ENCODE data around the gene GNAQ. TPM values are rescaled to one million over a fixed set of nuclear protein-coding genes. Genes with fewer than 3 reads are reported as not detected.
A peak's percentile ranks its signal among the peaks of the same experiment; 100 is the strongest.

Gene GNAQ
- total RNA-seq, 1 donor from 2014 or later: 46.7 TPM

- Mint-ChIP-seq H3K27ac (no peak overlapping the region), H3K9me3 (no peaks in the 10 kb centered on the region), H3K4me3 (no peak overlapping the region), H3K4me1 (ENCODE audit: unreplicated experiment) (peaks cover 15% of the 10 kb centered on the region), H3K27me3 (no peaks in the 10 kb centered on the region), H3K36me3 (peaks cover 6% of the 10 kb centered on the region)
- no peak for DNase-seq (ENCODE audit: extremely low spot score, unreplicated experiment)
- TF ChIP-seq CTCF (conservative IDR thresholded peaks at IDR 0.05): no peak
Observed at GRCh38 chr9:77935974-77936373, 95.6 kb downstream of the GNAQ start.

DNA sequence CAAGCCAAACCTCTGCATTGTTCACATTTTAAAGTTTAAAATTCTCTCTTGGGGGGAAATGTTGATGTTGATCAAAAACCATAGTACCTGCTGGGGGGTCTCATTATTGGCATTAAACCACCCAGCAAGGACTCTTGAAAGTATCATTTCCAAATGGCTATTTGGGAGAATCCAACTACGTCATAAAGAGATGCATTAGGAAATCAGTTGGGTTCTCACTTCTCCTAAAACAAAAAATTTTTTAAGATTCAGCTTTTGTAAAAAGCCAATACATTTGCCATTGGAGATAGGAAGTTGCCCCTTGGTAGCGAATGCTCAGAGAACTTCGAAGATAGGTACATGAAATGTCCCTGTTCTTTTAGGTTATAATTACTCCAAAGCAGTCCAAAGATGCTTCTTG is 96.4 kb downstream of the GNAQ start:
- H3K27me3 Mint-ChIP-seq: no peaks in the 10 kb centered on the region
- peaks cover 15% of the 10 kb centered on the region for H3K4me1 Mint-ChIP-seq (ENCODE audit: unreplicated experiment)
- no peak for TF ChIP-seq CTCF (conservative IDR thresholded peaks at IDR 0.05)
- DNase-seq (ENCODE audit: extremely low spot score, unreplicated experiment): no peak
- H3K27ac Mint-ChIP-seq: no peak overlapping the region
- no peaks in the 10 kb centered on the region for H3K9me3 Mint-ChIP-seq
- no peak overlapping the region for H3K4me3 Mint-ChIP-seq
- peaks cover 6% of the 10 kb centered on the region for H3K36me3 Mint-ChIP-seq

DNA sequence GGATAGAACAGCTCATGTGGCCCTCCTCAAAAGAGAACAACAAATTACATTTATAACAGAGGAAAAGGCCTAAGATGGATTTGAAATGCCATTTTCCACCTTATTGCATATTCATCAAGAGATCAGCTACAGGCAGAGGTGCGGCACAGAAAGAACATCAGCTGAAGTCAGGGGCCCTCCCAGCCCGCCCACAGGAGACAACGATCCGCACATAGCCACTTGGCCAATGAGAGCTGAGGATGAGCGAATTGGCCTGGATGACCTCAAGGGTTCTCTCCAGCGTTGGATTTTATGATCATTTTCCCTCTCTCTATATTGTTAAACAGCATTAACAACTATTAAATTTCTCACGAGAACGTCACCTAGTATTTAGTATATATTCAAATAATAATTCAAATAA is 97.6 kb downstream of the GNAQ start:
- Mint-ChIP-seq H3K4me1 (ENCODE audit: unreplicated experiment) (peaks cover 15% of the 10 kb centered on the region), H3K4me3 (no peak overlapping the region), H3K36me3 (peaks cover 10% of the 10 kb centered on the region), H3K27ac (no peak overlapping the region), H3K27me3 (no peaks in the 10 kb centered on the region), H3K9me3 (no peaks in the 10 kb centered on the region)
- no peak for DNase-seq (ENCODE audit: extremely low spot score, unreplicated experiment)
- no peak for TF ChIP-seq CTCF (conservative IDR thresholded peaks at IDR 0.05)

DNA sequence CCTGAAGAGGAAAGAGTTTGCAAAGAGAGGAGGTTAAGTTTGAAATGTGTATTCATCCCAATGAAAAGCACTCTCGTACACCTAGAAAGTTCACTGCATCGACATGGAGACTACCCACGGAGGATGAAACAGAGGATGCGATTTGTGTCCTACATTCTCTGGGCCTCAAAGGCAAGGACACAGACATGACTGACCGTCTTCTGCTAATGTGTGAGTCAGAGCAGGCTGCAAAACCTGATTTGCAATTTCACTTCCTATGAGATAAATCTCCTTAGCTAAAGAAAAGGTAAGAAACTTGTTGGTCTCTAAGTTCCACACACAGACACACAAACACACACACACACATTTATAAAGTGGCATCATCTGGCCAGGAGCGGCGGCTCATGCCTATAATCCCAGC is 98.6 kb downstream of the GNAQ start:
- peaks cover 9% of the 10 kb centered on the region for H3K36me3 Mint-ChIP-seq
- peaks cover 18% of the 10 kb centered on the region for H3K4me1 Mint-ChIP-seq (ENCODE audit: unreplicated experiment)
- peak overlapping the region; percentile 6 for H3K4me3 Mint-ChIP-seq
- no peak for TF ChIP-seq CTCF (conservative IDR thresholded peaks at IDR 0.05)
- no peak for DNase-seq (ENCODE audit: extremely low spot score, unreplicated experiment)
- H3K9me3 Mint-ChIP-seq: no peaks in the 10 kb centered on the region
- peak overlapping the region; percentile 48 for H3K27ac Mint-ChIP-seq
- H3K27me3 Mint-ChIP-seq: no peaks in the 10 kb centered on the region

GRCh38 chr9:77929942-77930341 is 101.7 kb downstream of the GNAQ start:
- TF ChIP-seq CTCF (conservative IDR thresholded peaks at IDR 0.05): no peak
- no peak overlapping the region for H3K4me3 Mint-ChIP-seq
- peaks cover 34% of the 10 kb centered on the region for H3K4me1 Mint-ChIP-seq (ENCODE audit: unreplicated experiment)
- no peak for DNase-seq (ENCODE audit: extremely low spot score, unreplicated experiment)
- H3K36me3 Mint-ChIP-seq: peaks cover 10% of the 10 kb centered on the region
- no peak overlapping the region for H3K27ac Mint-ChIP-seq
- H3K9me3 Mint-ChIP-seq: no peaks in the 10 kb centered on the region
- no peaks in the 10 kb centered on the region for H3K27me3 Mint-ChIP-seq

- no peak for TF ChIP-seq CTCF (conservative IDR thresholded peaks at IDR 0.05)
- Mint-ChIP-seq H3K4me1 (ENCODE audit: unreplicated experiment) (peaks cover 20% of the 10 kb centered on the region), H3K27ac (no peak overlapping the region), H3K9me3 (no peaks in the 10 kb centered on the region), H3K27me3 (no peaks in the 10 kb centered on the region), H3K36me3 (peaks cover 9% of the 10 kb centered on the region), H3K4me3 (no peak overlapping the region)
- DNase-seq (ENCODE audit: extremely low spot score, unreplicated experiment): no peak
Observed at GRCh38 chr9:77927265-77927664, 104.3 kb downstream of the GNAQ start.

Data from type B pancreatic cell (in vitro differentiated cells).